Testis (tissue), 3 donors: Measurements from ENCODE around the gene SERPINB10. TPM values are rescaled to one million over a fixed set of nuclear protein-coding genes. Genes with fewer than 3 reads are reported as not detected.

Experiments
- DNase-seq: peaks from one replicate; pipeline ENCODE4 v3.0.0-alpha.2; 2019
- H3K27ac ChIP-seq, 2 donors: fragments of 200-600 bp; sonication (generic); one replicate each; pipeline ENCODE4 v1.5.1; 2019
- H3K27me3 ChIP-seq: fragments of 200-600 bp; sonication (generic); one replicate; pipeline ENCODE4 v1.5.1; 2019
- H3K36me3 ChIP-seq: fragments of 200-600 bp; sonication (generic); one replicate; pipeline ENCODE4 v1.5.1; 2017; ENCODE audit warnings: low read depth; ENCODE audit errors: missing control alignments
- H3K4me1 ChIP-seq: fragments of 200-600 bp; sonication (generic); one replicate; pipeline ENCODE4 v1.5.1; 2019
- H3K4me3 ChIP-seq, 2 donors: fragments of 200-600 bp; sonication (generic); one replicate each; pipeline ENCODE4 v1.5.1; 2017 to 2019
- H3K9me3 ChIP-seq: fragments of 200-600 bp; sonication (generic); one replicate; pipeline ENCODE4 v1.5.1; 2017
- CTCF ChIP-seq, 3 experiments: fragments of 450-650 bp in 2 of 3; fragments of 200-600 bp in 1 of 3; sonication (generic) in 1 of 3; IDR thresholded peaks; one replicate each; pipeline ENCODE4 v1.5.1; 2016 to 2019; ENCODE audit warnings: antibody characterized with exemption in 3 of 3, mild to moderate bottlenecking in 2 of 3, moderate library complexity in 1 of 3
- POLR2A ChIP-seq: fragments of 450-650 bp; IDR thresholded peaks from one replicate; pipeline ENCODE4 v1.6.1; 2017; ENCODE audit warnings: antibody characterized with exemption, mild to moderate bottlenecking, moderate library complexity
- WGBS, 2 donors: methylation state at CpG; one replicate each; pipeline ENCODE4 v1.1.5; 2018; 5-methylcytosine and 5-hydroxymethylcytosine counted together
- intact Hi-C: fragments of 100-400 bp; cut with DNase I; formaldehyde crosslinking; loops from one replicate; pipeline ENCODE4 v1.15.1; 2023; ENCODE audit warnings: low total_unique reads
- polyA plus RNA-seq: library from polyadenylated mRNA; stranded (reverse); fragments of 350-450 nt; fragmentation: Illumina TruSeq; extraction: RNeasy Lipid Tissue Mini Kit (QIAGEN cat#74804); gene quantifications from one replicate; pipeline ENCODE4 v1.2.3, GENCODE V29; 2014; ENCODE audit warnings: low read depth, low replicate concordance; ENCODE audit not compliant: insufficient read depth
- total RNA-seq, 2 donors: library from RNA; depleted of rRNA; stranded (reverse); fragments of >200 nt; gene quantifications; one replicate each; pipeline ENCODE4 v1.2.3, GENCODE V29; 2016

Gene SERPINB10
- total and polyA plus RNA-seq, 3 donors from 2014 or later: not detected

- no peaks in the 10 kb centered on the region for H3K27me3 ChIP-seq
- intact Hi-C loops: no loop called here
These were observed 35.2 kb upstream of the SERPINB10 start for GRCh38 chr18:63872586-63872985.

GRCh38 chr18:63878343-63878742 lies 29.4 kb upstream of the SERPINB10 start:
- no peaks in the 10 kb centered on the region for H3K9me3 ChIP-seq
- DNase-seq: no peak
- 67 to 81% methylated on average over 3 of the region's 3 CpGs for WGBS, 2 donors
- no peak overlapping the region for H3K27ac ChIP-seq
- no peaks in the 10 kb centered on the region for H3K4me1 ChIP-seq
- no peaks in the 10 kb centered on the region for H3K36me3 ChIP-seq
- intact Hi-C loops: no loop called here
- TF ChIP-seq POLR2A: no peak
- no peak for TF ChIP-seq CTCF (IDR thresholded peaks at IDR 0.05)
- H3K27me3 ChIP-seq: no peaks in the 10 kb centered on the region
- no peak overlapping the region for H3K4me3 ChIP-seq

More at GRCh38 chr18:63872586-63872985, 35.2 kb upstream of the SERPINB10 start:
- DNase-seq: no peak
- H3K9me3 ChIP-seq: no peaks in the 10 kb centered on the region
- no peak overlapping the region for H3K27ac ChIP-seq
- TF ChIP-seq POLR2A (no peak), CTCF (IDR thresholded peaks at IDR 0.05) (no peak)
- no peak overlapping the region for H3K4me3 ChIP-seq
- no peaks in the 10 kb centered on the region for H3K36me3 ChIP-seq
- no peaks in the 10 kb centered on the region for H3K4me1 ChIP-seq

GRCh38 chr18:63878925-63879324 lies 28.8 kb upstream of the SERPINB10 start:
- Histone ChIP-seq H3K4me1 (no peaks in the 10 kb centered on the region), H3K36me3 (no peaks in the 10 kb centered on the region), H3K4me3 (no peak overlapping the region), H3K27me3 (no peaks in the 10 kb centered on the region), H3K9me3 (no peaks in the 10 kb centered on the region), H3K27ac (no peak overlapping the region)
- intact Hi-C loops: no loop called here
- WGBS, 2 donors: 74 to 78% methylated on average over 4 of the region's 4 CpGs
- TF ChIP-seq POLR2A: no peak
- no peak for TF ChIP-seq CTCF (IDR thresholded peaks at IDR 0.05)
- DNase-seq: no peak

GRCh38 chr18:63879709-63880108 lies 28.0 kb upstream of the SERPINB10 start:
- WGBS, 2 donors: 67 to 79% methylated on average over 2 of the region's 2 CpGs
- H3K4me3 ChIP-seq: no peak overlapping the region
- no peak for TF ChIP-seq POLR2A
- no peak for TF ChIP-seq CTCF (IDR thresholded peaks at IDR 0.05)

GRCh38 chr18:63881851-63882250 lies 25.9 kb upstream of the SERPINB10 start:
- Histone ChIP-seq H3K27me3 (no peaks in the 10 kb centered on the region), H3K4me1 (no peaks in the 10 kb centered on the region), H3K9me3 (no peaks in the 10 kb centered on the region), H3K27ac (no peak overlapping the region), H3K4me3 (no peak overlapping the region), H3K36me3 (no peaks in the 10 kb centered on the region)
- no peak for TF ChIP-seq CTCF (IDR thresholded peaks at IDR 0.05)
- TF ChIP-seq POLR2A: no peak
- no peak for DNase-seq
- intact Hi-C loops: no loop called here
- WGBS, 2 donors: 65 to 66% methylated on average over 4 of the region's 4 CpGs

More at GRCh38 chr18:63879709-63880108, 28.0 kb upstream of the SERPINB10 start:
- Histone ChIP-seq H3K9me3 (no peaks in the 10 kb centered on the region), H3K27ac (no peak overlapping the region), H3K36me3 (no peaks in the 10 kb centered on the region), H3K4me1 (no peaks in the 10 kb centered on the region), H3K27me3 (no peaks in the 10 kb centered on the region)
- DNase-seq: no peak
- intact Hi-C loops: no loop called here
